Karpas-422 (cell line): ENCODE results near the gene PLEKHG7. TPM values are rescaled to one million over a fixed set of nuclear protein-coding genes. Genes with fewer than 3 reads are reported as not detected.
"Not testable (repeated sequence)": the region's sequence is repeated elsewhere in the genome, so short reads cannot be mapped to it uniquely, and the experiment has no call there.

Experiments used
- DNase-seq: peaks from one replicate; pipeline ENCODE4 v3.0.0-alpha.2; 2015
- H2AFZ ChIP-seq: fragments of 200-600 bp; sonication (generic); 2 replicates; pipeline ENCODE4 v1.6.1; 2014; ENCODE audit warnings: antibody characterized with exemption, low read length, mixed read lengths
- H3K27ac ChIP-seq: fragments of 200-600 bp; sonication (generic); 2 replicates; pipeline ENCODE4 v1.5.1; 2014; ENCODE audit warnings: mild to moderate bottlenecking, low read length, moderate library complexity
- H3K27me3 ChIP-seq: fragments of 200-600 bp; sonication (generic); 2 replicates; pipeline ENCODE4 v1.6.1; 2014; ENCODE audit warnings: low read length, mixed read lengths
- H3K36me3 ChIP-seq: fragments of 200-600 bp; sonication (generic); 2 replicates; pipeline ENCODE4 v1.6.1; 2014; ENCODE audit warnings: low read length, mixed read lengths; ENCODE audit not compliant: insufficient read depth
- H3K4me1 ChIP-seq: fragments of 200-600 bp; sonication (generic); 2 replicates; pipeline ENCODE4 v1.6.1; 2014; ENCODE audit warnings: mild to moderate bottlenecking, low read length, mixed read lengths
- H3K4me2 ChIP-seq: fragments of 200-600 bp; sonication (generic); 2 replicates; pipeline ENCODE4 v1.6.1; 2014; ENCODE audit warnings: low read length, low read depth, mild to moderate bottlenecking; ENCODE audit not compliant: poor library complexity, severe bottlenecking
- H3K4me3 ChIP-seq: fragments of 200-600 bp; sonication (generic); 2 replicates; pipeline ENCODE4 v1.5.1; 2014; ENCODE audit warnings: mild to moderate bottlenecking, antibody characterized with exemption, low read length, mixed read lengths
- H3K79me2 ChIP-seq: fragments of 200-600 bp; sonication (generic); 2 replicates; pipeline ENCODE4 v1.6.1; 2014; ENCODE audit warnings: mild to moderate bottlenecking, low read length, mixed read lengths
- H3K9ac ChIP-seq: fragments of 200-600 bp; sonication (generic); 2 replicates; pipeline ENCODE4 v1.6.0; 2014; ENCODE audit warnings: low read length
- H3K9me2 ChIP-seq: fragments of 200-600 bp; sonication (generic), shearing (Covaris generic); replicated peaks from 2 replicates; pipeline ENCODE4 v1.6.0; 2014; ENCODE audit warnings: mild to moderate bottlenecking, low read length, moderate library complexity; ENCODE audit not compliant: insufficient read depth
- H3K9me3 ChIP-seq: fragments of 300-700, 200-600 bp; sonication (generic); 2 replicates; pipeline ENCODE4 v1.6.1; 2014; ENCODE audit warnings: low read length, mixed read lengths
- H4K20me1 ChIP-seq: fragments of 200-600 bp; sonication (generic); 2 replicates; pipeline ENCODE4 v1.6.1; 2014; ENCODE audit warnings: mild to moderate bottlenecking, antibody characterized with exemption, low read length, low read depth; ENCODE audit not compliant: insufficient read depth
- total RNA-seq: library from RNA; depleted of rRNA; stranded (reverse); fragments of >200 nt; shearing (Covaris generic); gene quantifications from 2 replicates; pipeline ENCODE4 v1.2.3, GENCODE V29; 2014; ENCODE audit warnings: low replicate concordance

PLEKHG7 gene
- total RNA-seq, 1 experiment from 2014 or later = not detected

GRCh38 chr12:92668739-92669138 is 34.0 kb upstream of the PLEKHG7 start:
- no peak overlapping the region for H3K4me2 ChIP-seq
- H3K4me3 ChIP-seq = no peak overlapping the region
- H3K9me2 ChIP-seq = no peaks in the 10 kb centered on the region
- H3K36me3 ChIP-seq = no peaks in the 10 kb centered on the region
- H3K9me3 ChIP-seq = no peaks in the 10 kb centered on the region
- H3K79me2 ChIP-seq = no peaks in the 10 kb centered on the region
- H3K27me3 ChIP-seq = no peaks in the 10 kb centered on the region
- H3K4me1 ChIP-seq = no peaks in the 10 kb centered on the region
- H4K20me1 ChIP-seq = no peaks in the 10 kb centered on the region
- no peak for DNase-seq
- no peak overlapping the region for H3K27ac ChIP-seq
- no peak overlapping the region for H3K9ac ChIP-seq
- H2AFZ ChIP-seq = no peak overlapping the region

- not testable (repeated sequence) for H3K9ac ChIP-seq, H3K36me3 ChIP-seq, H3K9me3 ChIP-seq, H3K4me1 ChIP-seq, H3K79me2 ChIP-seq, H4K20me1 ChIP-seq, H2AFZ ChIP-seq, H3K4me3 ChIP-seq, H3K4me2 ChIP-seq, H3K27ac ChIP-seq, H3K9me2 ChIP-seq, H3K27me3 ChIP-seq, DNase-seq
These were observed 31.3 kb upstream of the PLEKHG7 start for GRCh38 chr12:92671524-92671923.

GRCh38 chr12:92673756-92674155 is 29.0 kb upstream of the PLEKHG7 start:
- DNase-seq = no peak
- H3K9me3 ChIP-seq = no peaks in the 10 kb centered on the region
- no peak overlapping the region for H3K4me3 ChIP-seq
- H3K4me2 ChIP-seq = no peak overlapping the region
- H3K36me3 ChIP-seq = no peaks in the 10 kb centered on the region
- H3K27ac ChIP-seq = no peak overlapping the region
- H2AFZ ChIP-seq = no peak overlapping the region
- H3K4me1 ChIP-seq = no peaks in the 10 kb centered on the region
- no peaks in the 10 kb centered on the region for H3K79me2 ChIP-seq
- H4K20me1 ChIP-seq = no peaks in the 10 kb centered on the region
- no peaks in the 10 kb centered on the region for H3K27me3 ChIP-seq
- H3K9ac ChIP-seq = no peak overlapping the region
- no peaks in the 10 kb centered on the region for H3K9me2 ChIP-seq

GRCh38 chr12:92674500-92674899 is 28.3 kb upstream of the PLEKHG7 start:
- H3K4me1 ChIP-seq = no peaks in the 10 kb centered on the region
- no peaks in the 10 kb centered on the region for H3K9me3 ChIP-seq
- H3K27ac ChIP-seq = no peak overlapping the region
- H3K27me3 ChIP-seq = no peaks in the 10 kb centered on the region
- H3K4me2 ChIP-seq = no peak overlapping the region
- H4K20me1 ChIP-seq = no peaks in the 10 kb centered on the region
- no peak overlapping the region for H3K9ac ChIP-seq
- H2AFZ ChIP-seq = no peak overlapping the region
- DNase-seq = no peak
- no peak overlapping the region for H3K4me3 ChIP-seq
- H3K36me3 ChIP-seq = no peaks in the 10 kb centered on the region
- no peaks in the 10 kb centered on the region for H3K79me2 ChIP-seq
- H3K9me2 ChIP-seq = no peaks in the 10 kb centered on the region

- no peaks in the 10 kb centered on the region for H3K9me3 ChIP-seq
- H3K4me3 ChIP-seq = no peak overlapping the region
- H3K79me2 ChIP-seq = no peaks in the 10 kb centered on the region
- H3K27ac ChIP-seq = no peak overlapping the region
- H4K20me1 ChIP-seq = no peaks in the 10 kb centered on the region
- DNase-seq = no peak
- no peak overlapping the region for H3K4me2 ChIP-seq
- H3K27me3 ChIP-seq = no peaks in the 10 kb centered on the region
- H3K4me1 ChIP-seq = no peaks in the 10 kb centered on the region
- no peaks in the 10 kb centered on the region for H3K36me3 ChIP-seq
- no peaks in the 10 kb centered on the region for H3K9me2 ChIP-seq
- no peak overlapping the region for H2AFZ ChIP-seq
- no peak overlapping the region for H3K9ac ChIP-seq
These were observed 27.5 kb upstream of the PLEKHG7 start for GRCh38 chr12:92675092-92675865.

- Histone ChIP-seq H3K27me3 (no peaks in the 10 kb centered on the region), H3K79me2 (no peaks in the 10 kb centered on the region), H2AFZ (no peak overlapping the region), H3K36me3 (no peaks in the 10 kb centered on the region), H3K9me3 (no peaks in the 10 kb centered on the region), H3K4me1 (no peaks in the 10 kb centered on the region), H3K27ac (no peak overlapping the region), H3K9me2 (no peaks in the 10 kb centered on the region), H4K20me1 (no peaks in the 10 kb centered on the region), H3K9ac (no peak overlapping the region), H3K4me2 (no peak overlapping the region), H3K4me3 (no peak overlapping the region)
- DNase-seq = no peak
These were observed 26.1 kb upstream of the PLEKHG7 start for GRCh38 chr12:92676710-92677109.

- no peak for DNase-seq
- Histone ChIP-seq H3K36me3 (no peaks in the 10 kb centered on the region), H3K9me2 (no peaks in the 10 kb centered on the region), H3K27ac (no peak overlapping the region), H3K4me2 (no peak overlapping the region), H2AFZ (no peak overlapping the region), H3K9ac (no peak overlapping the region), H3K79me2 (no peaks in the 10 kb centered on the region), H3K9me3 (no peaks in the 10 kb centered on the region), H3K27me3 (no peaks in the 10 kb centered on the region), H3K4me1 (no peaks in the 10 kb centered on the region), H4K20me1 (no peaks in the 10 kb centered on the region), H3K4me3 (no peak overlapping the region)
These were observed 12.2 kb upstream of the PLEKHG7 start for GRCh38 chr12:92690601-92691000.

GRCh38 chr12:92695056-92695455 is 7.7 kb upstream of the PLEKHG7 start:
- DNase-seq = no peak
- no peaks in the 10 kb centered on the region for H3K27me3 ChIP-seq
- no peaks in the 10 kb centered on the region for H3K9me3 ChIP-seq
- no peaks in the 10 kb centered on the region for H3K9me2 ChIP-seq
- H4K20me1 ChIP-seq = no peaks in the 10 kb centered on the region
- H3K27ac ChIP-seq = no peak overlapping the region
- H3K36me3 ChIP-seq = no peaks in the 10 kb centered on the region
- H3K9ac ChIP-seq = no peak overlapping the region
- no peaks in the 10 kb centered on the region for H3K79me2 ChIP-seq
- H3K4me3 ChIP-seq = no peak overlapping the region
- H3K4me1 ChIP-seq = no peaks in the 10 kb centered on the region
- no peak overlapping the region for H3K4me2 ChIP-seq
- H2AFZ ChIP-seq = no peak overlapping the region
